GM19328 (cell line): ENCODE measurements around the gene CAPN14.

Experiments
- ATAC-seq: cut with Tn5 transposase; IDR thresholded peaks from one replicate; pipeline ENCODE4 v1.9.1; 2021; ENCODE audit warnings: mild to moderate bottlenecking, moderate library complexity; ENCODE audit not compliant: unreplicated experiment

The CAPN14 gene

DNA sequence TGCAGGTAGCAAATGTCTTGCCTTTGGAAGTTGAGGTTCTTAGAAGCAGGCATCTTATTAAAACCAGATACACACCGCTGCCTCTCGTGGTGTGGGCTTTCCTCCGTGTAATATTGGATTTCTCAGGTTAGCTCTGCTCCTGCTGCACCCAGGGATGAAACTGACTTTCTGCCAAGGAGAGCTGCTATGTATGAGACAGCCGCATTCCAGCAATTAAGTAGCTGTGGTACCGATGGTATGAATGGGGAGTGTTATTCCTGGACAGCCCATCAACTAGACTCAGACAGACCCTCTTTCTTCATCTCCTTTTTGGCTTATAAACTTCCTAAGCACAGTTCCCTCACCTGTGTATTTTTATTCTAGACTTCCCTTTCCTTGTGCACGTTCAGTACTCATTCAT lies 9.8 kb upstream of the CAPN14 start:
- ATAC-seq, result no peak

GRCh38 chr2:31226266-31226665 lies 9.0 kb upstream of the CAPN14 start:
- ATAC-seq, result no peak

DNA sequence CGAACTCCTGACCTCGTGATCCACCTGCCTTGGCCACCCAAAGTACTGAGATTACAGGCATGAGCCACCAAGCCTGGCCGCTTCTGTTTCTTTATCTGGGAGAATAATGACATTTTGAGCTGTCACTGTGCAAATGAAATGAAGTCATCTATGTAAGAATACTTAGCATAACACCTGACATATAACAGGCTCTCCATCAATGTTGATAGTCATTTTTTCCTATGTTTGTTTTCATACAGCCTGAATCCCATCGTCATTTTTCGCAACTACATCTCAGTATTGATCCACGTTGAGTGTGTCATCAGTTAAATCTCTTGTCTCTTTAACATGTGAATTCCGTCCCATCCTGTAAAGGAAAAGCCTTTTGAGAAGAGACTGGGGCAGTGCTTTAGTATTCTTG lies 6.4 kb upstream of the CAPN14 start:
- no peak for ATAC-seq

GRCh38 chr2:31223026-31223425 lies 5.7 kb upstream of the CAPN14 start:
- no peak for ATAC-seq

DNA sequence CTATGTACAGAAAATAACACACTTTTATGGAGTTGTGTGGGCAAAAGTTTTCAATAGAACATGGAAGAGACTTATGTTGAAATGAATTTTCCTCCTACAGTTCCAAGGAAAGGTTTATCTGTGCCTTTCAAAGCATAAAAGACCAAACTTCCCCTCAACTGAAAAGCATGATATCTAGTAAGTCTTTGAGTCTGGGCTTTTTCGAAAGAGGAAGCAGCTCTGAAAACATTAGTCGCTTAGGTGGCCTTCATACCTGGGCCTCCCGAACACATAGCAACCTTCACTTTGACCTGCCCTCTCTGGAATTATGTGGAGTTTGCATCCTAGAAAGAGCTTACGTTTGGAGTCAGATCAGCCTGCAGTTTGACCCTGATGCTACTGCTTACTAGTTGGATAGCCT lies 4.8 kb upstream of the CAPN14 start:
- ATAC-seq, result no peak

GRCh38 chr2:31221544-31221943 lies 4.2 kb upstream of the CAPN14 start:
- no peak for ATAC-seq

DNA sequence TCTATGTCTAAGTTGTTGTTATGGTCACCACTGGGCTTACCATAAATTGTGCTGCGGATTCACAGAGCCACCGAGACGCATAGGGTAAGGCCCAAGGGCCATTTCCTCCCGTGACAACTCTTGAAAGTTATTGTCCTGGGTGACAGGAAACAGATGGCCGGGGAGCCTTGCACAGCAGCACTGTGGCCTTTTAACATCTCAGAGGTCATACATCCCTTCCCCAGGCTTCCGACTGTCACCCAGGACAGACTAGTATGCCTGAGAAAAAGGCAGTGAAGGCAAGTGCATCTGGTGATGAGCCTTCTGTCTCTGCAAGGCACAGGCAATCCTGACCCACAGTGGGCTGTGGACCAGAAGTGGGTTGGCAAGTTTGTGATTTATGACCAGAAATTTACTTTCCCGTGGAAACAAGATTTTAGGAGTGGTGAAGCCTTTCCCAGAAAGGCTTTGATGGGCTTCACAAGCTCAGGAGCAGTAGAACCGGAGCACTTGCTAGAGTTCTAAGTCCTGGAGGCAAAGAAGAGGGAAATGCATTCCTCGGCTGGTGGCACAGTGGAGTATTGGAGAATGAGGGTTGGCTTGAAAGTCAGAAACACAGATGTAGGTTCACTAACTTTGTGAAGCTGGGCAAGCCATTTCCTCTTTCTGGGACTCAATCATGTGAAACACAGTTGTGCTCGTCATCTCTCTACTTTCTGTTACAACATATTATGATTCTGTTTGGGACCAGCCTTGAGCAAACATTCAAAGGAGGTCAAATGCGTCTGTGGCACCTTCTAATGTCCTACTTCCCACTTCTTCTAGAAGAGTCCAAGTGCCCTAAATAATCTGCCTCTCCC lies 2.0 kb upstream of the CAPN14 start:
- peak; percentile 78 for ATAC-seq

GRCh38 chr2:31216734-31217133 lies 581 bp downstream of the CAPN14 start:
- no peak for ATAC-seq

- no peak for ATAC-seq
Observed at GRCh38 chr2:31214444-31214915, 2.8 kb downstream of the CAPN14 start.

GRCh38 chr2:31213601-31214443 lies 3.5 kb downstream of the CAPN14 start:
- no peak for ATAC-seq

DNA sequence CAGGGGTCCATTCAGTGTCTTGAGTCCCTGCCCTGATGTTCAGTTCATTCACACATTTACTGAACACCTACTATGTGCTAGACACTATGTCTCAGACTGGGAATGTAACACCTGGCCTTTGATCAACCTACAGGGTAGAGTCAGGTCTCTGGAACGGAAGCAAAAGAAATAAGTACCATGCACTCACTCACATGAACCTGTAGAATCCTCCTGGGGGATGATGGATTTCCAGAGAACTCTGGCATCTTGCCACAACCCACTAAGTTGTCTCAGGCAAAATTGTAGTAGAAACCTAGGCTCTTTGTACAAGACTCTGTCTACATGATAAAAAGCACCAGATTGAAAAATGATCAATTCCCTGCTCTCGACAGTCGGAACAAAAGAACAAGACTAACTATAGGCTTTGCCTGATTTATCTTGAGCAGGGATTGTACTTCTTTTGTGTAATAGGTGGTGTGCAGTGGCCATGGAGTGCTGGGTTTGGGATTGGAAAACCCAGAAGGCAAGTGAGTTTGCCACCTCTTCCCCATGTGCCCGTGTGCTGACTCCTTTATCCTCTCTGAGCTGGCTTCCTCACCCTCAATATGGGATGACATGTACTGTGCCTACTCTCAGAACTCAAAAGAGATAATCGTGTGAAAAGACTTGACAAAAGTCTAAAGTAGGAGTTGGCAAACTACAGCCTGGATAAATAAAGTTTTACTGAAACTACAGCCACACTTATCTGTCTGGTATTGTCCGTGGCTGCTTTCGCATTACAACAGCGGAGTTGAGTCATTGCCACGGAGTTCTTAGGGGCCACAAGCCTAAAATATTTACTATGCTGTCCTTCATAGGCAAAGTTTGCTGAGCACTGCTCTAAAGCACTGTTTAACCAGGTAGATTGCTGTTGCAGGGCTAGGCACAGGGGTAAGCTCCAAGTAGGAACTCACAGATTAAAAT lies 4.4 kb downstream of the CAPN14 start:
- no peak for ATAC-seq

DNA sequence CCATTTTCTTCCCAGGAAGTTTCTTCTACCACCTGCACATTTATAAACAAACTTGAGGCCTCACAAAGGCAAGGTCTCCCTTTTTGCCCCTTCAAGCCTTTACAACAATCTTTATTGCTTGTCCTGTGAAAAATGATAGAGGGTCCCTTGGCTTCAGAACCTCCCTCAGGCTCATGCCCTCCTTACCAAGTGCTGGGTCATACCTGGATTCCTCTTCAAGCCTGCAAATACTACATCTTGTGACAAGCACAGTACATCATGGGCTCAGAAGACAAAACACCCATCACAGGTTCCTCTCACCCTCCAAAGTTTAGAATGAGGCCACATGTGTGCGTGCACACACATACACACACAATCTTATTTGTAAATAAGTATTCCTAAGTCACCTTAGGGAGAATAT lies 9.1 kb downstream of the CAPN14 start:
- no peak for ATAC-seq

- no peak for ATAC-seq
Observed at GRCh38 chr2:31207790-31208189, 9.5 kb downstream of the CAPN14 start.

DNA sequence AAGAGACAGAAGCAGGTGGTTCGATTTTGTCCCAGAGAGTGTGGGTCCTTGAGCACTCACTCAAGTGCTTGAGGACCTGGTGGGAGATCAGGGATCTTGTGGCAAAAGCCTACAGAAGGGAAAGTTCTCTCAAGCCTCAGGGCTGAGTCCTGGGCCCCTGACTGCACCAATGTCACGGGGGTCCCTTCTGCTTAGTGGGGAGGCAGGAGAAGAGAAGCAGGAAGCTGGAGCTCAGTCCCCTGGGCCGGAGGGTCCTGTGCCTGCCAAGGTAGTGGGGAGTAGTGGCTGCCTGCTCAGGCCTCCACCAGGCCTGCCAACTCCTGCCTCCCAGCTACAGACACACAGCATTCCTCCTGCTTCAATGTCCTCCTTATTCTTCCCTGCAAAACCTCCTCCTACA lies 11.7 kb downstream of the CAPN14 start:
- no peak for ATAC-seq

- no peak for ATAC-seq
Observed at GRCh38 chr2:31205186-31205585, 12.1 kb downstream of the CAPN14 start.

GRCh38 chr2:31204783-31205182 lies 12.5 kb downstream of the CAPN14 start:
- no peak for ATAC-seq

DNA sequence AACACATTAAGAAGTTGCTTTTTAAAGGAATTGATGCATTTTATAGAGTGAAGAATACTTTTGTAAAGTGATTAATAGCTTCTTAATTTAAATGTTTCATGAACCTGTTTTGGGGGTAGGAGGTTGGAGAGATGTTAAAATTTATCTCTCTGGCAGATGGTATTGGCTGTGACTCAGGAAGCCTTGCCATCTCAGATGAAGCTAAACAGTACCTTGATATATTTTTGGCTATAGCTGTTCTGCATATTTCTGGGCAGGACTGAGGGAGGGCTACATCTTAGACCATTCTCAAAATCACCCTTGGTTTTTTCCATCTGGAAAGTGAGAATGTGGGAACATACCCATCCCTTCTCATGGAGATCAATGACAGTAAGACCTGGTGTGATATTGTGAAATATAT lies 13.4 kb downstream of the CAPN14 start:
- no peak for ATAC-seq

- no peak for ATAC-seq
Observed at GRCh38 chr2:31202833-31203232, 14.5 kb downstream of the CAPN14 start.

DNA sequence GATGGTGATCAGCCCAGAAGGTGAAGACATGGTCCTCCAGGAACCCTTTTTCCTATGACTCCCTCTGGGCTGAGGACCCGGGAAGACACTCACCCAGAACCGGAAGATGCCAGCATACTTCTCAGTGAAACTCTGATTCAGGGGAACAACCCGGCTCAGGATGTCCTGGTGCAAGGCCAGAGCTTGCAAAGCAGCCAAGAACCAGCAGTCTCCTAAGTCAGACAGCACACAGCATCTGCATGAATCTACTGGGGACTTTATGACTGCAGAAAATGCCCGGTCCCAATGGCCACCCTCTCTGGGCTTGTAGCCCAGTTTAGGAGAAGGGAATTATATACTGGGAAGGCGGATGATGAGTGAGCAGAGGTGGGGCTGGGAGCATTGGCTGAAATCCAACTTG lies 15.3 kb downstream of the CAPN14 start:
- no peak for ATAC-seq

DNA sequence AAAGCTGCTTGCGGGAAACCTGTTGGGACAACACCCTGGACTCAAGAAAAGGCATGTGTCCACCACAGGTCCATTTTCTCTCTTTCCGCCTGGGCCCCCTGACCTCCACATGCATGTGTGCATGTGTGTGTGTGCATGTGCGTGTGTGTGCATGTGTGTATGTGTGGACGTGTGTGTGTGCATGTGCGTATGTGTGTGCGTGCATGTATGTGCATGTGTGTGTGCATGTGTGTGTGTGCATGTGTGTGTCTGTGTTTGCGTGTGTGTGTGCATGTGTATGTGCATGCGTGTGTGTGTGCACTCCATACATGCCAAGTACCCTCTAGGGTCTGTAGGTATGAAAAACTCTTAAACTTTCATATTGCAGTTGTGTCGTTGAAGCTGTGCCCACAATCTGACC lies 16.3 kb downstream of the CAPN14 start:
- no peak for ATAC-seq

GRCh38 chr2:31199206-31199605 lies 18.1 kb downstream of the CAPN14 start:
- no peak for ATAC-seq
